Right lobe of liver (tissue), 6 donors: ENCODE results near the gene RAPGEF2. TPM values are rescaled to one million over a fixed set of nuclear protein-coding genes. Genes with fewer than 3 reads are reported as not detected.

ENCODE experiments used
- ATAC-seq, 4 donors: fragments of 200-7000 bp; cut with Tn5 transposase; one replicate each; pipeline ENCODE4 v1.9.1; 2020; ENCODE audit warnings: mild to moderate bottlenecking in 4 of 4, moderate library complexity in 4 of 4
- DNase-seq, 3 donors: peaks; one replicate each; pipeline ENCODE4 v3.0.0-alpha.2; 2020
- H3K27ac ChIP-seq, 3 donors: fragments of 200-600 bp; one replicate each; pipeline ENCODE4 v1.8.0; 2022
- H3K27me3 ChIP-seq, 2 donors: fragments of 200-600 bp; one replicate each; pipeline ENCODE4 v1.8.0; 2022
- H3K36me3 ChIP-seq, 4 donors: fragments of 200-600 bp; sonication (generic) in 1 of 4; one replicate each; pipeline versions ENCODE4 v1.5.1 to v1.8.0; 2017 to 2022; ENCODE audit warnings: control low read depth in 1 of 4
- H3K4me1 ChIP-seq, 4 donors: fragments of 200-600 bp; sonication (generic) in 1 of 4; one replicate each; pipeline versions ENCODE4 v1.5.1 to v1.8.0; 2017 to 2022; ENCODE audit warnings: control low read depth in 1 of 4
- H3K4me3 ChIP-seq, 3 donors: fragments of 200-600 bp; one replicate each; pipeline ENCODE4 v1.8.0; 2022
- H3K9me3 ChIP-seq, 4 donors: fragments of 200-600 bp; sonication (generic) in 1 of 4; one replicate each; pipeline versions ENCODE4 v1.5.1 to v1.8.0; 2017 to 2022; ENCODE audit warnings: control low read depth in 1 of 4
- POLR2A ChIP-seq: fragments of 450-650 bp; IDR thresholded peaks from one replicate; pipeline ENCODE4 v1.6.1; 2017; ENCODE audit warnings: antibody characterized with exemption, mild to moderate bottlenecking
- WGBS: methylation state at CpG from one replicate; pipeline ENCODE4 v1.1.6; 2018; ENCODE audit warnings: low coverage, low lambda C conversion rate; ENCODE audit not compliant: insufficient coverage; ENCODE audit errors: missing lambda C conversion rate; 5-methylcytosine and 5-hydroxymethylcytosine counted together
- intact Hi-C, 2 donors: fragments of 100-400 bp; cut with DNase I; formaldehyde crosslinking; loops; one replicate each; pipeline versions ENCODE4 v1.11.2 to v1.14.1; 2022
- total RNA-seq, 6 experiments: library from RNA; depleted of rRNA in 2 of 6; stranded (reverse); fragments of >200 nt in 2 of 6; fragmentation: NEBNext Ultra II Directional in 3 of 6; extraction: Animal tissue kit (Norgen Biotek cat#: 25700) in 3 of 6; gene quantifications; one replicate each; pipeline versions ENCODE4 v1.1.0 to v1.2.4, GENCODE V29; 2016 to 2023
- TF ChIP-seq, protein P1 (sequence below), 4 donors: fragments of 200-600 bp in 3 of 4; fragments of 450-650 bp in 1 of 4; IDR thresholded peaks; one replicate each; pipeline versions ENCODE4 v1.5.1 to v1.8.0; 2016 to 2022; ENCODE audit warnings: antibody characterized with exemption in 4 of 4, mild to moderate bottlenecking in 2 of 4
- donor health status: DM: no; HTN: yes; CAD: no.
- donor health status: DM: no; HTN: no; CAD: no.
- donor health status: DM: no; HTN: no; CAD: no.
- donor health status: DM: no; HTN: yes; CAD: no.
- donor health status: DM: no; HTN: yes; CAD: no.

RAPGEF2 gene
- total RNA-seq, 6 experiments from 2014 or later = 22.1 to 32.1 (median 27.2) TPM

DNA sequence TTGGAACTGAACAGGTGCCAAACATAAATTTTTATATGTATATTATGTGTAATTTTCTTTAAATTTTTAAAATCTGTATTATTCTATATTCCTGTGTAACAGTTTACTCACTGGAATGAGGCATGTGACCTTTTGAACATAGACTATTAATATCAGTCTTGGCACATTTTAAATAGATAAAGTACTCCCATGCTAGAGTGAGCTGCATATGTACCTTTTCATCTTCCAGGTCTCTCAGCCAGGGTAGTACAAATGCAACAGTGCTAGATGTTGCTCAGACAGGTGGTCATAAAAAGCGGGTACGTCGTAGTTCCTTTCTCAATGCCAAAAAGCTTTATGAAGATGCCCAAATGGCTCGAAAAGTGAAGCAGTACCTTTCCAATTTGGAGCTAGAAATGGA lies 242.0 kb downstream of the RAPGEF2 start:
- Histone ChIP-seq H3K27ac (no peak overlapping the region), H3K4me3 (no peak overlapping the region), H3K36me3 (peaks cover 6 to 42% (median 8%) of the 10 kb centered on the region in 4 donors), H3K4me1 (no peaks in the 10 kb centered on the region), H3K9me3 (no peaks in the 10 kb centered on the region), H3K27me3 (no peaks in the 10 kb centered on the region)
- DNase-seq = no peak
- WGBS = 97% methylated on average over 4 of the region's 4 CpGs
- TF ChIP-seq, protein P1, sequence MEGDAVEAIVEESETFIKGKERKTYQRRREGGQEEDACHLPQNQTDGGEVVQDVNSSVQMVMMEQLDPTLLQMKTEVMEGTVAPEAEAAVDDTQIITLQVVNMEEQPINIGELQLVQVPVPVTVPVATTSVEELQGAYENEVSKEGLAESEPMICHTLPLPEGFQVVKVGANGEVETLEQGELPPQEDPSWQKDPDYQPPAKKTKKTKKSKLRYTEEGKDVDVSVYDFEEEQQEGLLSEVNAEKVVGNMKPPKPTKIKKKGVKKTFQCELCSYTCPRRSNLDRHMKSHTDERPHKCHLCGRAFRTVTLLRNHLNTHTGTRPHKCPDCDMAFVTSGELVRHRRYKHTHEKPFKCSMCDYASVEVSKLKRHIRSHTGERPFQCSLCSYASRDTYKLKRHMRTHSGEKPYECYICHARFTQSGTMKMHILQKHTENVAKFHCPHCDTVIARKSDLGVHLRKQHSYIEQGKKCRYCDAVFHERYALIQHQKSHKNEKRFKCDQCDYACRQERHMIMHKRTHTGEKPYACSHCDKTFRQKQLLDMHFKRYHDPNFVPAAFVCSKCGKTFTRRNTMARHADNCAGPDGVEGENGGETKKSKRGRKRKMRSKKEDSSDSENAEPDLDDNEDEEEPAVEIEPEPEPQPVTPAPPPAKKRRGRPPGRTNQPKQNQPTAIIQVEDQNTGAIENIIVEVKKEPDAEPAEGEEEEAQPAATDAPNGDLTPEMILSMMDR (IDR thresholded peaks at IDR 0.05) = no peak
- no peak for TF ChIP-seq POLR2A
- ATAC-seq = no peak
- intact Hi-C loops = no loop called here

DNA sequence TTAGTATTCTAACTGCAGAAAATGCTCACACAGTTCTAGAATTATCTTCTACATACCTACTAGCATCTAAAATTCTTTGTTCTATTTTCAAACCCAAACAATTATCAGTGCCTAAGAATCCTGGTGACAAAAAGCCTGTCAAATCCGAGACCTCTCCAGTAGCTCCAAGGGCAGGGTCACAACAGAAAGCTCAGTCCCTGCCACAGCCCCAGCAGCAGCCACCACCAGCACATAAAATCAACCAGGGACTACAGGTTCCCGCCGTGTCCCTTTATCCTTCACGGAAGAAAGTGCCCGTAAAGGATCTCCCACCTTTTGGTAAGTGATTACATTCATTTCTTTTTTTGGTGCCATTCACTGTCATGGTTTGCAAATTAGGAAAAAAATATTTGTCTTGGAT lies 243.8 kb downstream of the RAPGEF2 start:
- TF ChIP-seq, protein P1 (IDR thresholded peaks at IDR 0.05) = no peak
- TF ChIP-seq POLR2A = no peak
- no peaks in the 10 kb centered on the region for H3K4me1 ChIP-seq
- WGBS = 91% methylated on average over 4 of the region's 5 CpGs
- intact Hi-C loops = no loop called here
- DNase-seq (no peak), ATAC-seq (no peak)
- no peaks in the 10 kb centered on the region for H3K27me3 ChIP-seq
- no peaks in the 10 kb centered on the region for H3K9me3 ChIP-seq
- peaks cover 6 to 54% (median 17%) of the 10 kb centered on the region in 4 donors for H3K36me3 ChIP-seq
- H3K4me3 ChIP-seq = no peak overlapping the region
- no peak overlapping the region for H3K27ac ChIP-seq

DNA sequence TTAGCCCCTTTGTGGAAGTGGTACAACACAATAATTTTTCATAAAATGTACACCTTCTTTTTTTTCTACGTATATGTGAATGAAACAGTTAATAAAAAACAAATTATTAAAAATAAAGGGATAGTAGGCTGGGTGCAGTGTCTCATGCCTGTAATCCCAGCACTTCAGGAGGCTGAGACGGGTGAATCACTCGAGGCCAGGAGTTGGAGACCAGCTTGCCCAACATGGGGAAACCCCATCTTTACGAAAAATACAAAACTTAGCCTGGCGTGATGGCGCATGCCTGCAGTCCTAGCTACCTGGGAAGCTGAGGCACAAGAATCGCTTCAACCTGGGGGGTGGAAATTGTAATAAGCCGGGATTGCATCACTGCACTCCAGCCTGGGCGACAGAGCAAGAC lies 244.9 kb downstream of the RAPGEF2 start:
- WGBS = 76% methylated on average over 4 of the region's 9 CpGs
- no peak overlapping the region for H3K27ac ChIP-seq
- intact Hi-C loops = no loop called here
- no peak overlapping the region for H3K4me3 ChIP-seq
- H3K36me3 ChIP-seq = peaks cover 0 to 56% (median 17%) of the 10 kb centered on the region in 4 donors
- DNase-seq (no peak), ATAC-seq (no peak)
- no peaks in the 10 kb centered on the region for H3K4me1 ChIP-seq
- no peak for TF ChIP-seq POLR2A
- TF ChIP-seq, protein P1 (IDR thresholded peaks at IDR 0.05) = no peak
- H3K9me3 ChIP-seq = no peaks in the 10 kb centered on the region
- H3K27me3 ChIP-seq = no peaks in the 10 kb centered on the region

DNA sequence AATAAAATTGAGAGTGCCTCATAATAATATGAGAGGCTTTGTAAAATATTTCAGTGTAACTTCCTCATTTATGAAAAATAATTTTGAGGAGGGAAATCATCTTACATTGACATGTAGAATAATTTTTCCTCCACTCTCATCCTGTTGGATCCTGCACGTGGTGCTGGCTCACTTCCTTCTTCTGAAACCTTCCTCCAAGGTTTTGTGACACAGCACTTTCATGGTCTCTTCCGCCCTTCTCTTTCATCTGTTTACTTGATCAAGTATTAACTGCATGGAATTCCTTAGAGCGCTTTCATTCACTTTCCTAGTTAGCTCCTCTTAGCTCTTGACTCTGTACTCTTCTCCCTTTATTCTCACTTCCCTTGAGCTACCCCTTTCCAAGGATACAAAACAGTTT lies 246.5 kb downstream of the RAPGEF2 start:
- WGBS = 83% methylated on average over 3 of the region's 3 CpGs
- Histone ChIP-seq H3K4me1 (no peaks in the 10 kb centered on the region), H3K4me3 (no peak overlapping the region), H3K9me3 (no peaks in the 10 kb centered on the region), H3K27ac (no peak overlapping the region), H3K27me3 (no peaks in the 10 kb centered on the region), H3K36me3 (peaks cover 0 to 55% (median 21%) of the 10 kb centered on the region in 4 donors)
- no peak for ATAC-seq
- intact Hi-C loops = no loop called here
- TF ChIP-seq, protein P1 (IDR thresholded peaks at IDR 0.05) = no peak
- TF ChIP-seq POLR2A = no peak
- DNase-seq = no peak

DNA sequence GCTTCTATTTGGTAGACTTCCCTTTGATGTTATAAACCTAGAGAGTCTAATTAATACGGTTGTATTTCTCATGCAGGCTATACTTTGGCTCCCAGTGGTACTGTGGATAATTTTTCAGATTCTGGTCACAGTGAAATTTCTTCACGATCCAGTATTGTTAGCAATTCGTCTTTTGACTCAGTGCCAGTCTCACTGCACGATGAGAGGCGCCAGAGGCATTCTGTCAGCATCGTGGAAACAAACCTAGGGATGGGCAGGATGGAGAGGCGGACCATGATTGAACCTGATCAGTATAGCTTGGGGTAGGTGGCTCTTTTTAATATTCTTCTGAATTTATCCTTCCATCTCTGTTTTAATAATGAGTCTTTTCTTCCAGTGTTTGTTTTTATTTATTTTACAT lies 249.7 kb downstream of the RAPGEF2 start:
- Histone ChIP-seq H3K4me1 (no peaks in the 10 kb centered on the region), H3K27me3 (no peaks in the 10 kb centered on the region), H3K4me3 (no peak overlapping the region), H3K36me3 (peaks cover 0 to 70% (median 26%) of the 10 kb centered on the region in 4 donors), H3K27ac (no peak overlapping the region), H3K9me3 (no peaks in the 10 kb centered on the region)
- intact Hi-C loops = no loop called here
- DNase-seq (no peak), ATAC-seq (no peak)
- 84% methylated on average over 7 of the region's 7 CpGs for WGBS
- TF ChIP-seq, protein P1 (IDR thresholded peaks at IDR 0.05) = no peak
- no peak for TF ChIP-seq POLR2A
